ENCODE data around the gene PJA1.

PJA1 gene

DNA sequence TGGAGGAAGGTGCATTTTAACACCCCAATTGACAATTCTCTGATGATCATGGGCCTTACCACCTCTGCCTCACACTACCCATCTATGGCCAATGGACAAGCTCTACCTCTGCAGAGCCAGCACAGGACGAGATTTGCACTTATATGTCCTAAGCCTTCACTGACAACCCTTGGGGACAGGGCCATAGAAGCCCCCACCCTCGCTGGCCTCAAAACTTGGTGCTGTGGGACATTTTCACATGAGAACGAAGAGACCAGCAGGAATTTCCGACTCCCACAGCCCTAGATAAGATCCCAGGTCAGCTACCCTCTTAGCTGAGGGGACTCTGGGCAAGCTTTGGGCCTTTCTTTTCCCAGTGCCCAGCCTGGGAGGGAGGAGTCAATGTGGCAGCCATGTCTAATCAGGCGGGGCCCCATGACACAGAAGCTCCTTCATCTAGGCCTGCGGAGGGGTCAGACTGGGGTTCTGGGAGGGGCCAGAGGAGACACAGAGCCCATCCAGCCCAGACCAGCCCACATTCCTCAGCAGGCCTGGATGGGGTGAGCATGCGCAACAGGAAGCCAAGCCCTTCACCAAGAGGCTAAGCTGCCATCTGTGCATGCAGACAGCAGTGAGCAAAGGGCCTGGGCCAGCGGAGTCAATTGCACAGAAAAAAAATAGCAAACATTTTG, 12.1 kb downstream of the PJA1 start:
- CTCF ChIA-PET, result interaction anchor here (0.8 to 2.5 kb wide), 4 partner anchors 12 to 325 kb away, joined by 3 to 10 read pairs (median 4); partner anchors contain the start of genes EFNB1 and PJA1
- Histone ChIP-seq H3K27ac (ENCODE audit: extremely low read depth, low read depth, low read length) (no peak overlapping the region), H3K36me3 (ENCODE audit: control insufficient read depth in 2 of 2, insufficient read depth in 1 of 2, low read length in 2 of 2) (no peaks in the 10 kb centered on the region), H3K9me3 (ENCODE audit: control insufficient read depth, insufficient read depth, low read depth, low read length) (no peaks in the 10 kb centered on the region), H3K4me3 (ENCODE audit: low read depth, low read length) (no peak overlapping the region), H3K4me1 (ENCODE audit: control insufficient read depth, insufficient read depth, low read length) (no peaks in the 10 kb centered on the region)
- POLR2A ChIA-PET, result interaction anchor here (0.7 kb wide), 1 partner anchor 850 kb away, joined by 4 read pairs; no protein-coding TSS in a partner anchor
- TF ChIP-seq ZNF354C (tag by site-specific recombination; IDR thresholded peaks at IDR 0.05; ENCODE audit: borderline replicate concordance, low read depth) (no peak), GLI4 (tag by site-specific recombination; IDR thresholded peaks at IDR 0.05) (no peak), ZNF561 (tag by site-specific recombination; IDR thresholded peaks at IDR 0.05; ENCODE audit: borderline replicate concordance) (no peak), ZNF48 (tag by site-specific recombination; IDR thresholded peaks at IDR 0.05) (no peak)

DNA sequence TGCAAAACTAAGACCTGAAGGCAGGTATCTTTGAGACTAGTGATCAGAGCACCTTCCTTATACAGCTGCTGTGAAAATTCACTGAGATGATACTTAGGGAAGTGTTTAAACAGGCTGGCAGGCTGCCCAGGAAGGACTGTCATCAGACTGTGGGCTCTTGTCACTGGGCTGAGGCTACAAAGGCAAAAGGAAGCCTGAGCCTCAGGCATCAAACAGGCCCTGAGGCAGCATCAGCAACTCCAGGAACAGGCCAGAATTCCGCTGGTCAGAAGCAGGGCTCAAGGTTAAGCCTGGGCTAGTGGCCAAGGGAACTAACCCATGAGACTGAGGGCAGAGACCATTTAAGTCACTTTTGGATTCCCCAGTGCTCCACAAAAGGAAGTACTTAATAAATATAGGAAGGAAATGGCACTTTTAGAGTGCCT, 12.8 kb downstream of the PJA1 start:
- Histone ChIP-seq H3K36me3 (ENCODE audit: control insufficient read depth in 2 of 2, insufficient read depth in 1 of 2, low read length in 2 of 2) (no peaks in the 10 kb centered on the region), H3K4me1 (ENCODE audit: control insufficient read depth, insufficient read depth, low read length) (no peaks in the 10 kb centered on the region), H3K9me3 (ENCODE audit: control insufficient read depth, insufficient read depth, low read depth, low read length) (no peaks in the 10 kb centered on the region), H3K4me3 (ENCODE audit: low read depth, low read length) (no peak overlapping the region), H3K27ac (ENCODE audit: extremely low read depth, low read depth, low read length) (no peak overlapping the region)
- ChIA-PET CTCF (interaction anchor here (0.7 to 2.5 kb wide), 4 partner anchors 19 to 104 kb away, joined by 3 to 10 read pairs (median 4); no protein-coding TSS in a partner anchor), POLR2A (interaction anchor here (1.0 to 1.2 kb wide), 2 partner anchors 13 to 324 kb away, joined by 4 to 5 read pairs; partner anchors contain the start of genes EFNB1 and PJA1)
- TF ChIP-seq ZNF266 (tag by site-specific recombination; IDR thresholded peaks at IDR 0.05; ENCODE audit: low read depth) (no peak), ZFP37 (tag by site-specific recombination; IDR thresholded peaks at IDR 0.05) (no peak), ZNF664 (tag by site-specific recombination; IDR thresholded peaks at IDR 0.05) (peak; percentile 73), ZNF792 (tag by site-specific recombination; IDR thresholded peaks at IDR 0.05) (no peak)
- TF ChIP-seq, protein P1, sequence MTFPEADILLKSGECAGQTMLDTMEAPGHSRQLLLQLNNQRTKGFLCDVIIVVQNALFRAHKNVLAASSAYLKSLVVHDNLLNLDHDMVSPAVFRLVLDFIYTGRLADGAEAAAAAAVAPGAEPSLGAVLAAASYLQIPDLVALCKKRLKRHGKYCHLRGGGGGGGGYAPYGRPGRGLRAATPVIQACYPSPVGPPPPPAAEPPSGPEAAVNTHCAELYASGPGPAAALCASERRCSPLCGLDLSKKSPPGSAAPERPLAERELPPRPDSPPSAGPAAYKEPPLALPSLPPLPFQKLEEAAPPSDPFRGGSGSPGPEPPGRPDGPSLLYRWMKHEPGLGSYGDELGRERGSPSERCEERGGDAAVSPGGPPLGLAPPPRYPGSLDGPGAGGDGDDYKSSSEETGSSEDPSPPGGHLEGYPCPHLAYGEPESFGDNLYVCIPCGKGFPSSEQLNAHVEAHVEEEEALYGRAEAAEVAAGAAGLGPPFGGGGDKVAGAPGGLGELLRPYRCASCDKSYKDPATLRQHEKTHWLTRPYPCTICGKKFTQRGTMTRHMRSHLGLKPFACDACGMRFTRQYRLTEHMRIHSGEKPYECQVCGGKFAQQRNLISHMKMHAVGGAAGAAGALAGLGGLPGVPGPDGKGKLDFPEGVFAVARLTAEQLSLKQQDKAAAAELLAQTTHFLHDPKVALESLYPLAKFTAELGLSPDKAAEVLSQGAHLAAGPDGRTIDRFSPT (tag by site-specific recombination; IDR thresholded peaks at IDR 0.05), result no peak
- TF ChIP-seq, protein P2, sequence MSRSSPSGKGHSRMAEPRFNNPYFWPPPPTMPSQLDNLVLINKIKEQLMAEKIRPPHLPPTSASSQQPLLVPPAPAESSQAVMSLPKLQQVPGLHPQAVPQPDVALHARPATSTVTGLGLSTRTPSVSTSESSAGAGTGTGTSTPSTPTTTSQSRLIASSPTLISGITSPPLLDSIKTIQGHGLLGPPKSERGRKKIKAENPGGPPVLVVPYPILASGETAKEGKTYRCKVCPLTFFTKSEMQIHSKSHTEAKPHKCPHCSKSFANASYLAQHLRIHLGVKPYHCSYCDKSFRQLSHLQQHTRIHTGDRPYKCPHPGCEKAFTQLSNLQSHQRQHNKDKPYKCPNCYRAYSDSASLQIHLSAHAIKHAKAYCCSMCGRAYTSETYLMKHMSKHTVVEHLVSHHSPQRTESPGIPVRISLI (tag by site-specific recombination; IDR thresholded peaks at IDR 0.05), result no peak

DNA sequence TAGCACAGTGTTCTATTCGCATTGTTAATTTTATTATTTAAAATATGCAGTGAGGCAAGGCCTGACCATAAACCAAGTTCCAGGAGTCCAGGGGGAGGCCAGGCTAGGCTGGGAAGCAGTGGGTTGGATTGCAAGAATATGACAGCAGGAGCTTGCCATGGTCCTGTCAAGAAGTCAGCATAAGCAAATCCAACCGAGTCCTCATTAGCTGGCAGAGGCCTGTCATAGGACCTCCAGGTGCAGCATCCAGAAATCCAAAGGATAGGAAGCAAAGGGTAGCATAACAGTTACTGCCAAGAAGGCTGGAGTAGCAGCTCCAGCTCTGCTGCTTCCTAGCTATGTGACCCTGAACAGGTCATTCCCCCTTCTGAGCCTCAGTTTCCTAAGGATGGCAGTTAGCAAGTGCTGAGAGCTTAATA, 13.4 kb downstream of the PJA1 start:
- ChIA-PET CTCF (interaction anchor here (0.7 to 1.1 kb wide), 4 partner anchors 18 to 104 kb away, joined by 3 to 4 read pairs (median 3); no protein-coding TSS in a partner anchor), POLR2A (interaction anchor here (1.0 to 1.2 kb wide), 2 partner anchors 13 to 323 kb away, joined by 4 to 5 read pairs; partner anchors contain the start of genes EFNB1 and PJA1)
- TF ChIP-seq ZNF211 (tag by site-specific recombination; IDR thresholded peaks at IDR 0.05; ENCODE audit: low read depth) (no peak), ZNF776 (tag by site-specific recombination; IDR thresholded peaks at IDR 0.05; ENCODE audit: borderline replicate concordance) (no peak), ZNF585B (tag by site-specific recombination; IDR thresholded peaks at IDR 0.05) (no peak)
- H3K4me3 ChIP-seq (ENCODE audit: low read depth, low read length), result no peak overlapping the region
- H3K27ac ChIP-seq (ENCODE audit: extremely low read depth, low read depth, low read length), result no peak overlapping the region
- H3K4me1 ChIP-seq (ENCODE audit: control insufficient read depth, insufficient read depth, low read length), result no peaks in the 10 kb centered on the region
- no peaks in the 10 kb centered on the region for H3K9me3 ChIP-seq (ENCODE audit: control insufficient read depth, insufficient read depth, low read depth, low read length)
- no peaks in the 10 kb centered on the region for H3K36me3 ChIP-seq (ENCODE audit: control insufficient read depth in 2 of 2, insufficient read depth in 1 of 2, low read length in 2 of 2)
